OCI-LY1 (cell line): Measurements from ENCODE around the gene DNAJB1.

ENCODE experiments used
- H2AFZ ChIP-seq: fragments of 200-600 bp; sonication (generic), shearing (Covaris generic); 2 replicates; pipeline ENCODE4 v1.6.0; 2014; ENCODE audit warnings: antibody characterized with exemption, mild to moderate bottlenecking, low read length
- H3F3A ChIP-seq: fragments of 200-600 bp; sonication (generic), shearing (Covaris generic); 2 replicates; pipeline ENCODE4 v1.6.0; 2014; ENCODE audit warnings: mild to moderate bottlenecking, antibody characterized with exemption, low read length, moderate library complexity; ENCODE audit not compliant: insufficient read depth
- H3K27ac ChIP-seq: fragments of 200-600 bp; sonication (generic); 2 replicates; pipeline ENCODE4 v1.5.1; 2014; ENCODE audit warnings: low read length, mixed run types, mild to moderate bottlenecking, low read depth; ENCODE audit not compliant: poor library complexity, severe bottlenecking
- H3K27me3 ChIP-seq: fragments of 200-600 bp; sonication (generic); 2 replicates; pipeline ENCODE4 v1.6.0; 2014; ENCODE audit warnings: antibody characterized with exemption, mild to moderate bottlenecking, low read length, moderate library complexity; ENCODE audit not compliant: insufficient read depth
- H3K36me3 ChIP-seq: fragments of 200-600 bp; sonication (generic); 2 replicates; pipeline ENCODE4 v1.6.1; 2014; ENCODE audit warnings: mild to moderate bottlenecking, antibody characterized with exemption, low read length, moderate library complexity, mixed read lengths; ENCODE audit not compliant: insufficient read depth
- H3K4me1 ChIP-seq: fragments of 200-600 bp; sonication (generic); 2 replicates; pipeline ENCODE4 v1.5.1; 2014; ENCODE audit warnings: mild to moderate bottlenecking, low read length, moderate library complexity; ENCODE audit not compliant: insufficient read depth, severe bottlenecking
- H3K4me2 ChIP-seq: fragments of 200-600 bp; sonication (generic), shearing (Covaris generic); 2 replicates; pipeline ENCODE4 v1.6.1; 2014; ENCODE audit warnings: low read length
- H3K4me3 ChIP-seq: fragments of 200-600 bp; sonication (generic); 2 replicates; pipeline ENCODE4 v1.5.1; 2014; ENCODE audit warnings: low read length, low read depth, mild to moderate bottlenecking, mixed read lengths; ENCODE audit not compliant: poor library complexity, severe bottlenecking
- H3K79me2 ChIP-seq: fragments of 200-600 bp; shearing (Covaris generic); 2 replicates; pipeline ENCODE4 v1.6.1; 2016; ENCODE audit warnings: mixed run types, low read length, mixed read lengths; ENCODE audit not compliant: insufficient read depth
- H3K9ac ChIP-seq: fragments of 200-600 bp; sonication (generic), shearing (Covaris generic); 2 replicates; pipeline ENCODE4 v1.6.1; 2014; ENCODE audit warnings: mild to moderate bottlenecking, low read length, mixed read lengths
- H3K9me2 ChIP-seq: fragments of 200-600 bp; sonication (generic), shearing (Covaris generic); 2 replicates; pipeline ENCODE4 v1.6.1; 2014; ENCODE audit warnings: low read depth, mild to moderate bottlenecking, low read length, mixed read lengths
- H3K9me3 ChIP-seq: fragments of 200-600 bp; shearing (Covaris generic); 2 replicates; pipeline ENCODE4 v1.6.1; 2014; ENCODE audit warnings: low read length, mixed read lengths
- H4K20me1 ChIP-seq: fragments of 200-600 bp; sonication (generic), shearing (Covaris generic); 2 replicates; pipeline ENCODE4 v1.6.0; 2016; ENCODE audit warnings: mild to moderate bottlenecking, low read length; ENCODE audit not compliant: insufficient read depth
- EZH2 ChIP-seq: fragments of 200-600 bp; sonication (generic), shearing (Covaris generic); IDR thresholded peaks from 2 replicates; pipeline ENCODE4 v1.8.0; 2017; ENCODE audit warnings: borderline replicate concordance, mixed run types, mild to moderate bottlenecking, antibody characterized with exemption, low read length, moderate library complexity, mixed read lengths
- TF ChIP-seq, protein P1 (sequence below): fragments of 200-600 bp; sonication (generic), shearing (Covaris generic); IDR thresholded peaks from 2 replicates; pipeline ENCODE4 v1.5.1; 2017; ENCODE audit warnings: mild to moderate bottlenecking, antibody characterized with exemption, low read length, moderate library complexity, mixed read lengths

Gene DNAJB1

DNA sequence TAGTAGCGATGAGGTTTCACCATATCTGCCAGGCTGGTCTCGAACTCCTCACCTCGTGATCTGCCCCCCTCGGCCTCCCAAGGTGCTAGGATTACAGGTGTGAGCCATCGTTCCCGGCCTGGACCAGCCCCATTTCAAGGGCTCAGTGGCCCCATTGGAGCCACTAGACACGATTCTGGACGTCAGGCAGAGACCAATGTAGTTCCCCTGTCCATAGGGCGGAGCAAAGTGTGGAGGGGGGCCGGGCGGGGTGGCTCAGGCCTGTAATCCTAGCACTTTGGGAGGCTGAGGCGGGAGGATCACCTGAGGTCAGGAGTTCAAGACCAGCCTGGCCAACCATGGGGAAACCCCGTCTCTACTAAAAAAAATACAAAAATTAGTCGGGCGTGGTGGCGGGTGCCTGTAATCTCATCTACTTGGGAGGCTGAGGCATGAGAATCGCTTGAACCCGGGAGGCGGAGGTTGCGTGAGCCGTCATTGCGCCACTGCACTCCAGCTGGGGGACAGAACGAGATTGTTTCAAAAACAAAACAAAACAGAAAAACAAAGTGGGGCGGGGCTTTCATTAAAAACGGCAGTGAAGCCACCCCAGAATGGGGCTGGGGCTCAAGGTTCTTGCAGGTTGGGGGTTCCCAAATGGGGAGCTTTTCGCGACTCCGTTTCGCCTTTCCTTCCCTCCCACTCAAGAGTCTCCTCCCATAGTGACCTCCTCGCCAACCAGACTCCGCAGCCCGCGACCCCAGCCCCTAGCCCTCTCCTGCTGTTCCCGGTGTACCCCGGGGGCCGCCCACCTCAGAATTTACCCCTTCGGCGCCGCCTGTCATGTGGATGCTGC, 10.4 kb upstream of the DNAJB1 start:
- TF ChIP-seq, protein P1, sequence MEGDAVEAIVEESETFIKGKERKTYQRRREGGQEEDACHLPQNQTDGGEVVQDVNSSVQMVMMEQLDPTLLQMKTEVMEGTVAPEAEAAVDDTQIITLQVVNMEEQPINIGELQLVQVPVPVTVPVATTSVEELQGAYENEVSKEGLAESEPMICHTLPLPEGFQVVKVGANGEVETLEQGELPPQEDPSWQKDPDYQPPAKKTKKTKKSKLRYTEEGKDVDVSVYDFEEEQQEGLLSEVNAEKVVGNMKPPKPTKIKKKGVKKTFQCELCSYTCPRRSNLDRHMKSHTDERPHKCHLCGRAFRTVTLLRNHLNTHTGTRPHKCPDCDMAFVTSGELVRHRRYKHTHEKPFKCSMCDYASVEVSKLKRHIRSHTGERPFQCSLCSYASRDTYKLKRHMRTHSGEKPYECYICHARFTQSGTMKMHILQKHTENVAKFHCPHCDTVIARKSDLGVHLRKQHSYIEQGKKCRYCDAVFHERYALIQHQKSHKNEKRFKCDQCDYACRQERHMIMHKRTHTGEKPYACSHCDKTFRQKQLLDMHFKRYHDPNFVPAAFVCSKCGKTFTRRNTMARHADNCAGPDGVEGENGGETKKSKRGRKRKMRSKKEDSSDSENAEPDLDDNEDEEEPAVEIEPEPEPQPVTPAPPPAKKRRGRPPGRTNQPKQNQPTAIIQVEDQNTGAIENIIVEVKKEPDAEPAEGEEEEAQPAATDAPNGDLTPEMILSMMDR: no peak
- no peak for TF ChIP-seq EZH2
- H3K9me2 ChIP-seq: no peaks in the 10 kb centered on the region
- peak overlapping the region; percentile 66 for H3K4me3 ChIP-seq
- H3K4me1 ChIP-seq: peaks cover 42% of the 10 kb centered on the region
- H2AFZ ChIP-seq: no peak overlapping the region; the same call in 1 of the 2 replicates
- peak overlapping the region; percentile 59 for H3K9ac ChIP-seq
- H3K79me2 ChIP-seq: peaks cover 32% of the 10 kb centered on the region
- H3K27me3 ChIP-seq: no peaks in the 10 kb centered on the region
- no peaks in the 10 kb centered on the region; the same call in 1 of the 2 replicates for H3K36me3 ChIP-seq
- peak overlapping the region; percentile 65 for H3K4me2 ChIP-seq
- H3K27ac ChIP-seq: peak overlapping the region; percentile 56
- no peaks in the 10 kb centered on the region for H3K9me3 ChIP-seq
- H4K20me1 ChIP-seq: no peaks in the 10 kb centered on the region
- H3F3A ChIP-seq: 0 out of 2 replicates have a peak, but pooled peaks cover 5% of the 10 kb centered on the region

DNA sequence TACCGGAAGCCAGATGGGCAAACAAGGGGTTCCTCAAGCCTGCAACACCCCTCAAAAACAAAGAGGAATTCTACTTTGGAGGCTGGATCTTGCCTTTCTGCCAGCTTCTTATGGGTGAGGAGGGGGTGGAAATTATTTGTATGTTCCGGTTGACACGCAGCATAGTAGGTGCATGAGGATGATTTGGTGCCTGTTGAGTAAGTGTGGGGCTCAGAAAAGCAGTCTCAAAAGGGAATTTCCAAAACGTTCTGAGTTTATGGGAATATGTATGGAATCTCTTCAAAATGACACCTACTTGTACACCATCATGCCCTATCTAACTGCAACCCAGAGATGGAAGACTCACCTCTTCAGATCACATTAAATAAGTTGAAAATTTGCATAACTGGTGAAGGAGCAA, 8.2 kb upstream of the DNAJB1 start:
- peaks cover 16% of the 10 kb centered on the region for H3K79me2 ChIP-seq
- H4K20me1 ChIP-seq: no peaks in the 10 kb centered on the region
- no peaks in the 10 kb centered on the region for H3K27me3 ChIP-seq
- H3K4me3 ChIP-seq: no peak overlapping the region
- H3K9me2 ChIP-seq: no peaks in the 10 kb centered on the region
- H3K4me1 ChIP-seq: peaks cover 52% of the 10 kb centered on the region
- H3K27ac ChIP-seq: peak overlapping the region; percentile 56
- H3K36me3 ChIP-seq: no peaks in the 10 kb centered on the region
- H3K9me3 ChIP-seq: no peaks in the 10 kb centered on the region
- H2AFZ ChIP-seq: no peak overlapping the region
- TF ChIP-seq, protein P1: no peak
- no peak for TF ChIP-seq EZH2
- no peak overlapping the region for H3K4me2 ChIP-seq
- 0 out of 2 replicates have a peak, but pooled peaks cover 5% of the 10 kb centered on the region for H3F3A ChIP-seq
- H3K9ac ChIP-seq: no peak overlapping the region

DNA sequence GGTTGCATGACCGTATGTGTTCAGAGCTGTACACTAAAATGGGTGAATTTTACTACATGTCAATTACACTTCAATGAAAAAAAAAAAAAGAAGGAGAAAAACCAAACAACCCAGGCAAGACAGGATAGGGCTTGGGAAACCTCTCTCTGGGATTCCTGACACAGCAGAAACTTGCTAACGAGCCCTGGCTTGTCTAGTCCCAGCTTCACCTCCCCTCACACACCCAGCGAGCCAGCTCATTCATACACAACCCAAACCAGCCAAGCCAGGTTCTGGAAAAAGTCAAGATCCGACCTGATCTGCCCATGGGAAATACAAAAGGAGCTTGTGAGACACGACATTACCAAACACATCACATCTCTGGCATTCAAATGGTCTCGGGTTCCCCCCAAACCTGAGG, 7.5 kb upstream of the DNAJB1 start:
- Histone ChIP-seq H3K9ac (no peak overlapping the region), H3K9me3 (no peaks in the 10 kb centered on the region), H3K4me1 (peaks cover 45% of the 10 kb centered on the region), H3F3A (peaks cover 5% of the 10 kb centered on the region; the same call in 1 of the 2 replicates), H3K79me2 (peaks cover 9% of the 10 kb centered on the region), H2AFZ (no peak overlapping the region), H3K27ac (peak overlapping the region; percentile 56), H3K4me2 (no peak overlapping the region), H4K20me1 (no peaks in the 10 kb centered on the region), H3K4me3 (no peak overlapping the region), H3K36me3 (no peaks in the 10 kb centered on the region), H3K27me3 (no peaks in the 10 kb centered on the region), H3K9me2 (no peaks in the 10 kb centered on the region)
- TF ChIP-seq, protein P1: no peak
